Calu3 (cell line): ENCODE data around the gene MNT. TPM values are rescaled to one million over a fixed set of nuclear protein-coding genes. Genes with fewer than 3 reads are reported as not detected.

Experiments used
- BruUV-seq: library from RNA; stranded (reverse); fragments of 400-500 nt; replicated peaks from 2 replicates; lab custom pipeline; 2021; lab: Mats Ljungman, UMichigan
- CTCF ChIA-PET: fragments of 300-600 bp; sonication (Branson Sonifier 250); formaldehyde crosslinking; loops from one replicate; lab custom pipeline; 2022; ENCODE audit warnings: antibody characterized with exemption; lab: Charles Lee
- DNase-seq: peaks from one replicate; pipeline ENCODE4 v3.0.0; 2022
- H3K27ac Mint-ChIP-seq: one replicate; pipeline ENCODE4 v1.8.0; 2022; ENCODE audit warnings: mixed read lengths; ENCODE audit not compliant: unreplicated experiment
- H3K27me3 Mint-ChIP-seq: one replicate; pipeline ENCODE4 v1.8.0; 2022; ENCODE audit warnings: mixed read lengths; ENCODE audit not compliant: unreplicated experiment
- H3K36me3 Mint-ChIP-seq: one replicate; pipeline ENCODE4 v1.8.0; 2022; ENCODE audit warnings: mild to moderate bottlenecking, moderate library complexity, mixed read lengths; ENCODE audit not compliant: insufficient read depth, unreplicated experiment
- H3K4me1 Mint-ChIP-seq: one replicate; pipeline ENCODE4 v1.8.0; 2022; ENCODE audit warnings: mild to moderate bottlenecking, low read depth, mixed read lengths; ENCODE audit not compliant: unreplicated experiment
- H3K4me3 Mint-ChIP-seq: one replicate; pipeline ENCODE4 v1.8.0; 2022; ENCODE audit warnings: mild to moderate bottlenecking, low read depth, moderate library complexity, mixed read lengths; ENCODE audit not compliant: unreplicated experiment
- H3K9me3 Mint-ChIP-seq: one replicate; pipeline ENCODE4 v1.8.0; 2022; ENCODE audit warnings: low read depth, mixed read lengths; ENCODE audit not compliant: unreplicated experiment
- intact Hi-C: fragments of 100-400 bp; cut with micrococcal nuclease; formaldehyde crosslinking; loops from one replicate; pipeline ENCODE4 v1.10.0; 2022; ENCODE audit not compliant: unreplicated experiment
- total RNA-seq: library from RNA; stranded (reverse); gene quantifications from 2 replicates; pipeline ENCODE4 v1.2.3, GENCODE V29; 2022
- TF ChIP-seq, protein P1 (sequence below): fragments of 200-600 bp; IDR thresholded peaks from one replicate; pipeline ENCODE4 v1.8.0; 2022; ENCODE audit warnings: antibody characterized with exemption; ENCODE audit not compliant: unreplicated experiment

The MNT gene
- total RNA-seq, 1 experiment from 2014 or later, result 32.1 TPM

DNA sequence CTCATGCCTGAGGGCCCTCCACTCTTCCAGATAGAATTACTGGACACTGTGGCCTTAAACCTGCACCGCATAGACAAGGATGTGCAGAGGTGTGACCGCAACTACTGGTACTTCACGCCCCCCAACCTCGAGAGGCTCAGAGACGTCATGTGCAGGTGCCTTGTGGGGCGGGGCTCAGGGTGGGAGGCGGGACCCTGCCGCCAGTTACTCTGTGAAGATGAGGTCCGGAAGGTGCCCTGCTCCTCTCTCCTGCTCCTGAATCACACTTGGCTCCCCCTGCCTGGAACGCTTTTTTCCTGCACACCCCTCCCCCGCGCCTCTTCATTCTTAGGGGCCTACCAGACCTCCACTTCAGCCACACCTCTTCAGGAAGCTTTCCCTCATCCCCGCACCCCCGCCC, 24.8 kb downstream of the MNT start:
- no peaks in the 10 kb centered on the region for H3K4me1 Mint-ChIP-seq
- no peak for DNase-seq
- no peak overlapping the region for H3K4me3 Mint-ChIP-seq
- no peak overlapping the region for H3K27ac Mint-ChIP-seq
- H3K27me3 Mint-ChIP-seq, result no peaks in the 10 kb centered on the region
- H3K9me3 Mint-ChIP-seq, result no peaks in the 10 kb centered on the region
- H3K36me3 Mint-ChIP-seq, result peaks cover 40% of the 10 kb centered on the region
- BruUV-seq, result no TSS peak
- CTCF ChIA-PET, result no interaction called here
- intact Hi-C loops, result no loop called here
- TF ChIP-seq, protein P1, sequence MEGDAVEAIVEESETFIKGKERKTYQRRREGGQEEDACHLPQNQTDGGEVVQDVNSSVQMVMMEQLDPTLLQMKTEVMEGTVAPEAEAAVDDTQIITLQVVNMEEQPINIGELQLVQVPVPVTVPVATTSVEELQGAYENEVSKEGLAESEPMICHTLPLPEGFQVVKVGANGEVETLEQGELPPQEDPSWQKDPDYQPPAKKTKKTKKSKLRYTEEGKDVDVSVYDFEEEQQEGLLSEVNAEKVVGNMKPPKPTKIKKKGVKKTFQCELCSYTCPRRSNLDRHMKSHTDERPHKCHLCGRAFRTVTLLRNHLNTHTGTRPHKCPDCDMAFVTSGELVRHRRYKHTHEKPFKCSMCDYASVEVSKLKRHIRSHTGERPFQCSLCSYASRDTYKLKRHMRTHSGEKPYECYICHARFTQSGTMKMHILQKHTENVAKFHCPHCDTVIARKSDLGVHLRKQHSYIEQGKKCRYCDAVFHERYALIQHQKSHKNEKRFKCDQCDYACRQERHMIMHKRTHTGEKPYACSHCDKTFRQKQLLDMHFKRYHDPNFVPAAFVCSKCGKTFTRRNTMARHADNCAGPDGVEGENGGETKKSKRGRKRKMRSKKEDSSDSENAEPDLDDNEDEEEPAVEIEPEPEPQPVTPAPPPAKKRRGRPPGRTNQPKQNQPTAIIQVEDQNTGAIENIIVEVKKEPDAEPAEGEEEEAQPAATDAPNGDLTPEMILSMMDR, result no peak

DNA sequence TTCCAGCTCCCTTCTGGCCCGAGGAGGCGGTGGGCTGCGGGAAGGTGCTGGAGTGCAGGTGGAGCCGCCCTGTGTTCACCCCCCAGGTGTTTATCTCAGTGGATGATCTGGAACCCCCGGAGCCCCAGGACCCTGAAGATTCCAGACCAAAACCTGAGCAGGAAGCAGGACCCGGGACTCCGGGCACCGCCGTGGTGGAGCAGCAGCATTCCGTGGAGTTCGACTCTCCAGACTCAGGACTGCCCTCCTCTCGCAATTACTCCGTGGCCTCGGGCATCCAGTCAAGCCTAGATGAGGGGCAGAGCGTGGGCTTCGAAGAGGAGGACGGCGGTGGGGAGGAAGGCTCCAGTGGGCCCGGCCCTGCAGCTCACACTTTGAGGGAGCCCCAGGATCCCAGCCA, 25.5 kb downstream of the MNT start:
- no peak for DNase-seq
- Mint-ChIP-seq H3K36me3 (peaks cover 41% of the 10 kb centered on the region), H3K9me3 (no peaks in the 10 kb centered on the region), H3K27me3 (no peaks in the 10 kb centered on the region), H3K4me3 (no peak overlapping the region), H3K4me1 (no peaks in the 10 kb centered on the region), H3K27ac (no peak overlapping the region)
- TF ChIP-seq, protein P1, result no peak
- intact Hi-C loops, result no loop called here
- no TSS peak for BruUV-seq
- CTCF ChIA-PET, result no interaction called here

DNA sequence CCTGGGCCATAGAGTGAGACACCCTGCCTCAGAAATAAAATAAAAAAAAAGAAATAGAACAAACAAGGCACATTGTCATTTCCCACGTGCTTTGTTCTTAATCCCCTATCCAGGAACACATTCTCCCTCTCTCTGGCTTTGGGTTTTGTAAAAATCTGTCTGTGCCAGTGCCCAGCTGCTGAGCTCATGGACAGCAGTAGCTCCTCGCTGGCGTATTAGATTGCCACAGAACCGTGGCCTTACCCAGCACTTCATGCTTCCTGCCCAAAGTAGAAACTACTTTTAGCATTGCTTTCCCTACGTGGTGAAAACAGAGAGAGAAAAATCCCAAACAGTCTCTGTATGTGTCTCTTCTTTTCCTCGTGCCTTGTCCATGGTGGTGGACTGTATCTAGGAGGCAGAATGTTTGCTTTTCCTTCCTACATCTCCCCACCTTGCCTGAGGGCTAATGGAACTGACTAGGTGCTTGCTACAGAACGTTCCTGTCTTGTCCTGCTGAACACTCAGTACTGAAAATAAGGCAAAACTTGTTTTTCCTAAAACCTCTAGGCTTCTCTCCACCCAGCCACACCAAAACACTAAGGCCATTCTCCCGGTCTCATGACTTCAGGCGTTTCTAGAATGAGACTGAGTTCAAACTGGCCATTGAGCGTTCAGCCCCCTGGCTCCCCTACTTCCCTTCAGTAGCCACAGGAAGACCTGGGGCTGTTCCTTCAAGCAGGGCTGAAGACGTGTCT, 26.1 kb downstream of the MNT start:
- CTCF ChIA-PET, result no interaction called here
- Mint-ChIP-seq H3K9me3 (no peaks in the 10 kb centered on the region), H3K27me3 (no peaks in the 10 kb centered on the region), H3K4me1 (no peaks in the 10 kb centered on the region), H3K4me3 (no peak overlapping the region), H3K27ac (no peak overlapping the region), H3K36me3 (peaks cover 44% of the 10 kb centered on the region)
- intact Hi-C loops, result no loop called here
- no TSS peak for BruUV-seq
- DNase-seq, result no peak
- TF ChIP-seq, protein P1, result no peak

DNA sequence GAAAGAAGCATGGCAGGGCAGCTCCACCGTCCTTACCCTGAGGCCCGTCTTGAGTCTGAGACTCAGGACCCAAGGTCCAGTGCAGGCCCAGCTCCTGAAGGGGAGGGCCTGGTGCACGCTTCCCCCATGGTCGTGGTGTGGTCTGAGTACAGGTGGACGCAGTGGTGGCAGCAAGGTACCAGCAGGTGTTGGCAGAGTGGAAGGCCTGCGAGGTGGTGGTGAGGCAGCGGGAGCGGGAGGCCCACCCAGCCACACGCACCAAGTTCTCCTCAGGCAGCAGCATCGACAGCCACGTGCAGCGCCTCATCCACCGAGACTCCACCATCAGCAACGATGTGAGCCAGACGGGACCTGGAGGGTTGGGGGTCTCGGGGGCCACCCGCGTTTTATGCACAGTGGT, 27.7 kb downstream of the MNT start:
- no TSS peak for BruUV-seq
- intact Hi-C loops, result no loop called here

More for the DNA sequence above, 27.7 kb downstream of the MNT start:
- DNase-seq, result no peak
- Mint-ChIP-seq H3K9me3 (no peaks in the 10 kb centered on the region), H3K36me3 (peaks cover 37% of the 10 kb centered on the region), H3K4me3 (no peak overlapping the region), H3K4me1 (no peaks in the 10 kb centered on the region), H3K27ac (no peak overlapping the region), H3K27me3 (no peaks in the 10 kb centered on the region)
- CTCF ChIA-PET, result no interaction called here
- TF ChIP-seq, protein P1, result no peak
